ENCODE results near the gene ZNF638. TPM values are rescaled to one million over a fixed set of nuclear protein-coding genes. Genes with fewer than 3 reads are reported as not detected.
"Not testable (repeated sequence)": the region's sequence is repeated elsewhere in the genome, so short reads cannot be mapped to it uniquely, and the experiment has no call there.

The ZNF638 gene
- polyA plus RNA-seq, 12 donors: 71.9 to 162 (median 110) TPM; not detected in 1

DNA sequence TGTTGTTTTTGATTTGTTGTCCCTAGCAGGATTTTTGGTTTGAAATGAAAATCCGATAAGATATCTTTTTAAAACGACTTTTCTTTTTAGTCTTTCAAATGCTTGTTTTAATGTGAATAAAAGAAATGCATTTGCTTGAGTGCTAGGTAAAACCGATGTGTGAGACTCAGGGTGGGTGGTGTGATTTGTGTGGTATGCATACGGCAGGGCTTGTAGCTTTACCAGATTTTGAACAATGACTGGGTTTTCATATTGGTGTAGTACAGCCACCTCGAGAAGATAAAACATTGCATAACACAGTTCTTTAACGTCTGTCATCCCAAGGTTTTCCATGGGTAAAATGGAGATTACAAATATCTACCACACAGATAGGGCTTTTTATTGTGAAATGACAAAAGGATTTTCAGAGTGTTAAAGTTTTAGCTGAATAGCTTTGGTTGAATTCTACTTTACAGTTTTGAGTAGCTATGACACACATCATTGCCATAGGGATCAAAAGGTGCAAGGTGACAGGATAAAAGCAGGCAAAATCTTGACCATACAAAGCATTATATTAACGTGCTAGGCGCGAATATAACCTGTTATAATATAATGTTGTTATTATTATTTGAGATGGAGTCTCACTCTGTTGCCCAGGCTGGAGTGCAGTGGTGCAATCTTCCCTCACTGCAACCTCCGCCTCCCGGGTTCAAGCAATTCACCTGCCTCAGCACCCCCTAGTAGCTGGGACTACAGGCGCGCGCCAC lies 824 bp upstream of the ZNF638 start:
- no peak for DNase-seq

DNA sequence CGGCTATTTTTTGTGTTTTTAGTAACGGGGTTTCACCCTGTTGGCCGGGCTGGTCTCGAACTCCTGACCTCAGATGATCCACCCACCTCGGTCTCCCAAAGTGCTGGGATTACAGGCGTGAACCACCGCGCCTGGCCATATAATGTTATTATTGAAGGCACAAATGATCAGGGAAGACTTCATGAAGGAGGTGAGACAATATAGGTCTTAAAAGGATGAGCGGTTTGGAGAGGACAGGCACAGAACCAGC lies 326 bp upstream of the ZNF638 start:
- not testable (repeated sequence) for DNase-seq

DNA sequence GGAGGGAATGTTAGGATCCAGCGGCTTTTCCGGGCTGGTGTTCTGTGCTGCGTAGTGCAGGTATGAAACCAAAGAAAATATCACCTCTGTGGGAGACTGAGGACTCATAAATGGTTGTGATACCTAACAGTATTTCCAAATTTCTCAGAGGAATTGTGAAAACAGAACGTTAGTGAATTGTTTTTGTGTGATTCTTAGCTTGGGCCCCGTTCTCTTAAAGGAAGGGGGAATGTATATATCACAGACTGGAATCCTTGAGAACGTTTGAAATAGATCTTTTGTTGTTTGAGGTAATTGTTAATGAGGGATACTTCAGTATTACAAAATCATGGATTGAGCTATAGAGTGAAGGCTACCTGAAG lies 834 bp downstream of the ZNF638 start:
- no peak for DNase-seq

DNA sequence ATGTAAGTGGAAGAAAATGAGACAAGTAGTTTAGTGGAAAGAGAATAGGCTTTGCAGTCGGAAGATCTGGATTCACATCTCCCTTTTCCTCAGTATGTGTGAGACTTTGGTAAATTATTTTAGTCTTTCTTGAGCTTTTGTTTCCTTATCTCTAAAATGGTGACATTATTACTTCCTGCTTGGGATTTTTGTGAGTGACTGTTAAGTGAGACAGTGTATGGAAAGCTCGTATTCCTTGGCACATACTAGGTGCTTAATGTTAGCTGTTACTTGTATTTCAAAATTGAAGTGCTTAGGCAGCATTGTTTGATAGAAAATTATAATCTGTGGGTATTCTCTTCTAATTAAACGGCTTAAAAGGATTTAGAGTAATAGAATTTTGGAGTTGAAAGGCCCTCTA lies 2.0 kb downstream of the ZNF638 start:
- no peak for DNase-seq

DNA sequence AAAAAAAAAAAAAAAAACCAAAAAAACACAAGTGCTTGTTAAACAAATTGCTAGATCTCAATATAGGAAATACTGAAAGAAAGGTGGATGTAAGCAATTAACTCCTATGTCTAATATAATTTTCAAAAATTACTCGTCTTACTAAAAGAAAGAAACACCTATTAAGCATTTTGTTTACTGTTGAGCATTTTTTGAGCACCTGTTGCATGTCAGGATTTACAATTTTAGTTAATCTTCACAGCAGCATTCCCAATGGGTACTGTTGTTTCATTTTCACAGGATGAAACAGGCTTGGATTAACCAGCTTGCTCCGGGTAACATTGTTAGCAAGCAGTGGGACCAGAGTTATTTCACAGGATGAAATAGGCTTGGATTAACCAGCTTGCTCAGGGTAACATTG lies 4.8 kb downstream of the ZNF638 start:
- DNase-seq: no peak

DNA sequence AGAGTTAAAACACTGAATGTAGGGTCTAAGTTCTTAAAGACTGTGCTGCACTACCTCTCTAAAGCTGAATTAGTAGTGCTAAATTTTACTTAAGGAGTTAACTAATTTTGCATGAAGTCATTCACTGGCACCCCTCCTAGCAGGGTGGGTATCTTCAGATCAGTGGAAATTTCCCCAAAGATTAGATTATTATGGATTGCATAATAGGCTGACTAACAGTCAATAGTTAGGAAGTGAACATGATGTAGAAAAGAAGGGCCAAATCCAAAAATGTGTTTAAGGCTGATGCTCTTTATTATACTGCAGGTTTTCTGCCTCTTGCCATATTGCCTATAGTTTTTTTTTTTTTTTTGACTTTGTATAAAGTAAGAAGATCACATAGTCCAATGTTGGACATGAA lies 5.2 kb downstream of the ZNF638 start:
- peak; percentile 26 for DNase-seq

DNA sequence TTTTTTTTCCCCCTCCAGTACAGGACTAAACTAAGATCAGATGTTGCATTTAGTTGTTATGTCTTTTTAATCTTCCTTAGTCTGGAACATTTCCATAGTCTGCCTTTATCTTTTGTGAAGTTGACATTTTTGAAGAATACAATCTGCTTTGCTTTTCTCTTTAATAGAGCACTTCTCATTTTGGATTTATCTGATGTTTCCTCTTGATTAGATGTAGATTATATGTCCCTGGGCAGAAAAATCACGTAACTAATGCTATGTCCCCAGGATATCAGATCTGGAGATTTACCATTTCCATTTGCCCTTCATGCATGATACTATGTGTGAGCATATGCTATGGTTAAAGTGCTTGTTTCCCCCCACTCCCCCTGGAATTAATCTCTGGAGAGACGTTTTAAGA lies 6.2 kb downstream of the ZNF638 start:
- no peak for DNase-seq

DNA sequence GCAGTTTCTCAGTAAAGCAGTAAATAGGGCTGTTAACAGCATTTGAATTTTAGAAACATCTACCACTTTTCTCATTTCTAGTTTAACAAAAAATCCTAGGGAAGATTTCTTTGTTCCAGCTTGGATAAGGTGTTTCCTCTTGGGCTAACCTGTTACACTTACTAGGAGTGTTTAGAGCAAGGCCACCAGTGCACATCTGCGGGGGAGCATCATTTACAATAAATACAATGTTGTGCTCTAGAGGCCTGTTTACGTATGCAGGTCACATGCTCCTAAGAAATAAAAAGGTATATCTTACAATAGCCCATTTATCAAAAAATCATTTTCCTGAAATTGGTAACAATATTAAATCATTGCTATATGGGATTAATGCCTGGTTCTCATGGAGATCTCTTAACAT lies 8.1 kb downstream of the ZNF638 start:
- DNase-seq: no peak

DNA sequence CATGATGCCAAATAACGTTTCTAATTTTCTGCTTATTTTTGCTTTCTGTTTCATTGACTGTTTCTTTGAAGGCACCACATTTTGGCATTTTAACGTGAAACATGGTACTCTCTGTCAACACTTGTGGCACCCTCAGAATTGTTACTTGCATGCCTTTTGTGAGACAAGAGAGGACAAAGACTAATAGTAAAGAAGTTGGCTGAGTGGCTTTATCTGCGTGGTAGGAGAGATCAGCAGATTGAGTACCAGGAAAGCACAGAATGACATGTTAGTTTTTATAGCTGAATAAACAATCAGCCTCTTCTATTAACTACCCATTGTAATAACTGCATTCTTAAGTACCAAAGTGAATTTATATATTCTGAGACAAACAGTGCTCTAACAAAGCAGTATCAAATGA lies 8.6 kb downstream of the ZNF638 start:
- no peak for DNase-seq

DNA sequence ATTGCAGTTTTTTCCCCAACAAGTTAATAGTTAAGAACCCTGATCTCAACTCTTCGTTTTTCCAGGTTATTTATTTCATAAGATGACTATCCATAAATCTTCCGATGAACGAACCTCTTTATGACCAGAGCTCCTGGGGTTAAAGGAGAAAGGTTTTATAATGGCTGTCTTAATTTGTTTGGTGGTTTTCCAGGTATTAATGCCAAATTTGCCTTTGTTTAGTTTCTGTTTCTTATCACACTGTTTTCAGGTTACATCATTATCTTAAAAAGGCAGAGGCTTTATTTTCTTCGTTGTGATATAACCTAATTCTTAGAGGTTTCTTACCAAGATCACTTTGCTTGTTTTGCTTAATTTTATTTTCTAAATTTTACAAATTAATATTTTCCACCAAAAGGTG lies 10.1 kb downstream of the ZNF638 start:
- DNase-seq: no peak

DNA sequence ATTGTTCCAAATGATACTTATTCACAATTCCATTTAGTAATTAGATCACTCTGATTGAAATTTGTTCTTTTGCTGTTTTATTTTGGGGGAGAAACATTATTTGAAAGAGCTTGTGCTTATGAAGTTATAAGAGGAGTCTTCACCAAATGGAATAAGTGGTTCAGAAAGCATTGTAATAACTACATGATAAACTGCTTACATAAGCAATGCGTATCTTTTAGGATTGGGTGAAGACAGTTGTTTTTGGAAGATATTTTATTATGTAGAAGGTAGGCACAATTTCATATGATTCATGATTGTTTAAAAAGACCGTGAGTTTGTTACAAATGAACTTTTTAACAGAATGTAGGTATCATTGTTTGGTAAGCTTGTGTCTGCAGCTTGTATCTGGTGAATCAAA lies 14.5 kb downstream of the ZNF638 start:
- DNase-seq: no peak

DNA sequence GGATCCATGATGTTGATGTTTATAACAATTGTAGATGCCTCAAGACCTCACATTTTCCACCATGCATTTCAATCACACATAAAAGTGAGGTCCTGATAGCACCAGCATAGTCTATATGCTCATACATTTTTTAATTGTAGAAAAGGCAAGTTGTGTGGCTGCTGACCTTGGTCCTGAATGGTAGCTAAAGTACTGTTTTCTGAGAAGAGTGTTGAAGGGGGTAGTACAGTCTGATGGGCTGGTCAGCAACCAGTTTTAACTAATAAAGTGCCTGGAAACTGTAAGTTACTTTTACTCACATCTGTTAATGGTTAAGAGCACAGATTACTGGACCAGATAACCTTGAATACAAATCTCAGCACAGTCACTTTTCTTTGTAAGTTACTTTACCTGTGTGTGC lies 15.9 kb downstream of the ZNF638 start:
- DNase-seq: no peak

DNA sequence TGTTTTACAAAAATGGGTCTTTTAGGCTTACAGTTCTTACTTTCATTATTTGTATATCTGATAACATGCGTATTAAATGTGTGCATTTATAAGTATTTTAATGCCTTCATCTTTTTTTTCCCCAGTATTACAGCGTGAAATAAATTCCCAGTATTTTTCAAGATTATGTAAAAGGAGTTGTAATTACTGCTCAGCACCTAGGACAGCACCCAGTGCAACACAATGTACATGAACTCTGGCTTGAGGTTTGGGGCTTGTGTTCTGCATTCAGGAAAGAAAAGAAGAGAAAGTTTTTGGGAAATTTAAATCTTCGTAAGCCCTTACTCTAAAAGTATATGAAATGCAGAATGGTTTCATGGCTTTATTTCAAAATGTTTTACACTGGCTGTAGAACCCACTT lies 16.7 kb downstream of the ZNF638 start:
- peak; percentile 56 for DNase-seq

DNA sequence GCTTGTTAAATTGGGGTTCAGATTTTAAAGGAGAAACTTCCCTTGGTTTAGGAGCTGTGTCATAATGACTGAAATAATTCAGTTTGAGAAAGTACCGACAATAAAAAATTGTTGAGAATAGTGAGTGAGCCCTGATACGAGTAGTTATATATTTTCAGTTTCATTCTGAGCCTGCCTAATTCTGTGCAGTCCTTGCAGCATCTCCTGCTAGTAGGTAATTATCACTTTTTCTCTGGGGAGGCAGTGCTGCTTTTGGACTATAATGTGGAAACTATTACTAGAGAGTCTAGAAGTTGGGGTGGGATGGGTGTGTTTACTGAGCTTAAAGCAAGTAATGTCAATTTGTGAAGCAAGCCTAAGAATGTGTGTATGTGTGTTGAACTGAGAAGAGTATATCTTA lies 21.7 kb downstream of the ZNF638 start:
- DNase-seq: no peak

DNA sequence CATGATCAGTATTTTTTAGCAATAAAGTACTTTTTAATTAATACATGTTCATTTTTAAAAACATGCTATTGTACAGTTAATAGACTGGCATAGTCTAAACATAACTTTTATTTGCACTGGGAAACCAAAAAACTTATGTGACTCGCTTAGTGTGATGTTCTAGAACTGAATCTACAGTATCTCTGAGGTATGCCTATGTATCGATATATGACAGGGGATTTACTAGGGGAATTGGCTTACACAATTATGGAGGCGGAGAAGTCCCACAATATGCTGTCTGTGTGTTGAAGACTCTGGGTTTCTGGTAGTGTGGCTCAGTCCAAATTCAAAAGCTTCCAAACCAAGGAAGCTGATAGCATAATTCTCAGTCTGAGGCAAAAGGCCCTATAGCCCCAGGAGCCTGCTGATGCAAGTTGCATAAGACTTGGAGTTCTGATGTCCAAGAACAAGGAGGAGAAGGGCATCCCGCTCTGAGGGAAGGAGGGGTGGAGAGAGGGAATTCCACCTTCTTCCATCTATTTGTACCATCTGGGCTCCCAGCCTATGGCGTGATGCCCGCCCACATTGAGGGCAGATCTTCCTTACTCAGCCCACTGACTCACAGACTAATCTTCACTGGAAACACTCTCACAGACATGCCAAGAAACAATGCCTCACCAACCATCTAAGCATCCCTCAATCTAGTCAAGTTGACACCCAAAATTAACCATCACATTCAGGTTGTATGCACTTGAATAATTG lies 27.5 kb downstream of the ZNF638 start:
- no peak for DNase-seq

DNA sequence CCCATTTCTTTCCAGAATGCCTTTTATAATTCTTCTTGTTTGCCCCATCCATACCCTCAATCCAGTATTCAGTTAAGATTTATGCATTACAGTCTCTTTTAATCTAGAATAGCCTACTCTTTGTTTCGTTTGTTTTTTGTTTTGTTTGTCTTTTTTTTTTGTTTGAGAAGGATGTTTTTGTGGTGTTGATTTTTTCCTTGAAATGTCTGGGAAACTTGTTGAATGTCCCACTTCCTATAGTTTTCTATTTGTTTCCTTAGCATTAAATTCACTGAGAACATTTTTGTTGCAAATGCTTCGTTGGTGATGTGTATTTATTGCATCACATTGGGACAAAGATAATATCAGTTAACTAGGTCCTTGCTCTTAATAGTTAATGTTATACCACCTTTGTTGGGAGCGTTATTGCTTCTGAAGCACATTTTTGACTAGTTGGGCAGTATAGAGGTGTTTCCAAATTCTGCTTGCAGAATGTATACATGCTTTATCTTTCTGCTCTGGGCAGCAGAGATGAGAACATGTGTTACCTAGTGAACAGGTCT lies 28.9 kb downstream of the ZNF638 start:
- DNase-seq: no peak

DNA sequence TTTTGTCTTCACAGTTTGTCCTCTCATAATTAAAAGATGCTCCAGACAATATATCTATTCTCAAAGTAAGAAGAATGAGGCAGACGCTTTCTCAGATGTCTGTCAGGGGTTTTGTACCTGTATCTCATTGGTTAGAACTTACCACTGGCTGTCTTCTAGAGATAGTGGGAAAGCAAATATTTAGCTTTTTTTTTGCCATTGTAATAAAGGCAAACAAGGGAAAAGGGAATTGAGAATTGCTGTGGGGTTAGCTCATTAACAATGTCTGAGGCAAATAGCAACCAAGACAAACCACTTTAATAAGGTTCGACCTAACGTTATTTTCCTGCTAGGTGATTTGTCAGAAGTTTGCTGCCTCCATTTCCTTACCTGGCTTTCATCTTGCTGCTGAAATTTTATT lies 30.0 kb downstream of the ZNF638 start:
- DNase-seq: no peak

DNA sequence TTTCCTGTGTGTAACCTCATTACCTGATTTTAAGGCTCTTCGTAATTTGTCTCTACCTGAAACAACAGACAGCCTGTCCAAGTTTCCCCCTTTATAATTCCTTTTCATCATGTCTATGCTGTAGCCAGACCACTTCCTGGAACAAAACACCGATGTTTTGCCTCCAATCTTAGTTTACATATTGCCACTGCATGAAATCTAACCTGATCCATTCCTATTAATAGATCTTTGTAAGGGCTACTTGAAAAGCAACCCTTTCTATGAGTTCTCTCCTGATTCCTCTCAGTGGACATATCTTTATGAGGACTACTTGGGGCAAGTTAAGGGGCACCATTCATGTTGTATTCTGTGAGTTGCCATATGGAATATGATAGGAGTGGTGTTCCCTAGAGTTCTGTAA lies 30.9 kb downstream of the ZNF638 start:
- DNase-seq: no peak

DNA sequence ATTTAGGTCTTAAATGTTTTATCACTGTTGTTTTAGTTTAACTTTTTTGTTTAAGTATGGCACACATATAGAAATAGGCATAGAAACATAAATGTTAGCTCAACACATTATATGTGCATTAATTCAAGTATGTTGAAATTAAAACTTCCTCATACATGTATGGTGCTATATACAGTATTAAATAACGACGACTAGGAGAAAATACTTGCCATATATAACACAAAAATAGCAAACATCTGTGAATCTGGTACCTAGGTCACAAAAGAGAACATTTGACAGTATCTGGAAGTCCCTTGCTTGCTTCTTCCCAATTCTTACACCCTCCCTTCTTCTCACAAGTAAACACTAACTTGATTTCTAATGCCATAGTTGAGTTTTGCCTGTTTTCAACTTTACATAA lies 38.4 kb downstream of the ZNF638 start:
- no peak for DNase-seq

DNA sequence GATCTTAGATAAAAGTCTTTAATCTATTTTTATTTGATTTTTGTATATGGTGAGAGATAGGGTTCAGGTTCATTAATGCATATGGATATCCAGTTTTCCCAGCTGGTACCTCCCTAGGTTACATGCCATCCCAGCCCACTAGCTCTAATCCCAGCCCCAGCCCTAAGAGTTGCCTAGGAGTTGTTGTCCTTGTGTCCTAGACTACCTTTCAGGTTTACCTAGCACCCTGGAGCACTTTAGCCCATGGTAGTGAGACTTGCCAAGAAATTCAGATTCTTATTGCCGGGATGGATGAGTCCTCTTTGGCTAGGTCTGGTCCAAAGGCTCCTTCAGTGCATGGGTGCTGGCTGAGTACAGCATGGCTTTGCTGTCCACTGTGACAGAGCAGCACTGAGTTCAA lies 40.5 kb downstream of the ZNF638 start:
- DNase-seq: no peak

DNA sequence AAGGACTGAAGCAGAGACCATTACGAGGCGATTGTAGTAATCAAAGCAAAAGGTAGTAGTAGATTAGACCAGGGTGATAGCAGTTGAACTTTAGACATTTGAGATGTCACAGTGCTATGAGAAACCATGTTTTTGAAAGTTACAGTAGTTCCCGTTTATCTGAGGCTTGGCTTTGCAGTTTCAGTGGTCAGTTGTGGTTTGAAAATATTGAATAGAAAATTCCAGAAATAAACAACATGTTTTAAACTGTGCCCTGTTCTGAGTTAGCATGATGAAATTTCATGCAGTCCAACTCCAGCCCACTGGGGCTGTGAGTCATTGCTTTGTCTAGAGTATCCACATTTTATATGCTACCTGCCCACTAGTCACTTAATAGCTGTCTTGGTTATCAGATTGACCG lies 47.5 kb downstream of the ZNF638 start:
- no peak for DNase-seq

DNA sequence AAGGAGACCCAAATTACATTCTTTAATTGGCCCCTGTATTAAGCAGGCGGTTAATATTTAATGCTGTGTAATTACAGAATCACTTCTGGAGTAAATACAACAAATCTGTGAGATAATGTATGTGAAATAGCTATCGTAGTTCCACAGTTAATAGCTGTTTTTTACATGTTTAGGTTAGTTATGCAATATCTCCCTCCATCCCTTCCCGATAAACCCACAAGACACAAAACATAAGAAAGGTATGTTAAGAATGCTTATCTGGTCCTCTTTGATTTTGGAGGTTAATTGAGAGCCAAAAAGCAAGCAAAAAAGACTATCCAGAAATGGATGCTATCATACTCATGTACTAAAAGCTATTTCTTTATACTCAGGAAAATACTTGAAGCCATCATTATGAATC lies 49.1 kb downstream of the ZNF638 start:
- no peak for DNase-seq

DNA sequence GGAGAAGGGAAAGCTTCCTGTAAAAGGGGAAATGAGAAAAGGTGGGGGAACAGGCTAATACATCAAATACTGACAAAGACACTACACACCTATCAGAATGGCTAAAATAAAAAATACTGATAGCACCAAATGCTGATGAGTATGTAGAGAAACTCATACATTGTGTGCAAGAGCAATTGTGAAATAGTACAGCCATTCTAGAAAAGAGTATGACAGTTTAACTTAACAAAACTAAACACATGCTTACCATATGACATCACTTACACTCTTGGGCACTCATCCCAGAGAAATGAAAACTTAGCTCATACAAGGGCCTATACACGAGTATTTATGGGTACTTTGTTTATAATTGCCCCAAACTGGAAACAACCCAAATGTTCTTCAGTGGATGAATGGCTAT lies 53.4 kb downstream of the ZNF638 start:
- DNase-seq: peak; percentile 12

DNA sequence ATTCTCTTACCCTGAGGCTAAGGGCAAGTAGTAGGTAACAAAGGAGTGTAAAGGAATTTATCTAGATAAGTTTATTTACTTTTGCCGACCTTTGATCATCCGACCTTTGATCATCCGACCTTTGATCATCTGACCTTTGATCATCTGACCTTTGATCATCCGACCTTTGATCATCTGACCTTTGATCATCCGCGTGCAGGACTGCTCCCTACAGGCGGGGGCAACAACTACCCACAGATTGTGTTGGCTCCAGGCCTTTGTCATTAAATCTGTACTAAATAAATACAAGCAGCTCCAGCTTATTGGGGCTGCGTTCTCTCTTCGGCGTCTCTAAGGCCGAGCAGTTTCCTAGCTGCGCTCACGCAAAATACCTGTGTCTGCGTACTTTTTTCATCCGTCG lies 56.6 kb downstream of the ZNF638 start:
- DNase-seq: no peak

Measured in muscle of arm (tissue), 12 donors.